NCI-H2227 (cell line): ENCODE measurements around the gene C1D.

Experiments used
- DNase-seq: peaks from one replicate; lab custom pipeline; 2025; ENCODE audit not compliant: unreplicated experiment; lab: John Stamatoyannopoulos, UW

The C1D gene, protein sequence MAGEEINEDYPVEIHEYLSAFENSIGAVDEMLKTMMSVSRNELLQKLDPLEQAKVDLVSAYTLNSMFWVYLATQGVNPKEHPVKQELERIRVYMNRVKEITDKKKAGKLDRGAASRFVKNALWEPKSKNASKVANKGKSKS

GRCh38 chr2:68062680-68063387 lies at the start of gene C1D:
Gene C1D (minus strand): TSS chr2:68063004. CDS start chr2:68047310, 15,694 bp downstream.
- DNase-seq, result peak; percentile 96

DNA sequence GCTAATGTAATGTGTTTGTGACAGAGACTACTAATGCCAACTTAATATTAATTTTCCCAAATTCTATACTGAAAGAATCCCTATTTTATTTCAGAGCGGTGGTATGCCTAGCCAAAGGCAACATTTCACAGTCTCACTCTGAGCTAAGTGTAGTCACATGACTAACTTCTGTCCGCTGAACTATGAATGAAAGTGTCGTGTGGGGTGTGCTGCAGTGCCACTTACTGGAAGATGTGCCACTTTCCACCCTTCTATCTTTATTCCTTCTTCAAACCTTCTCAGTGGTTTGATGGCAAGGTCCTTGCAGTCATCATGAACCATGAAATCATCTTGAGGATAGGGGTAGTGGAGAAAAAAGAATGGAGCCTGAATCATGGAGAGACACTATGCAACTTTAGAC lies 47.3 kb upstream of the C1D start:
- peak; percentile 8 for DNase-seq

- DNase-seq, result no peak
Measured at GRCh38 chr2:68108120-68108519, 45.3 kb upstream of the C1D start.

DNA sequence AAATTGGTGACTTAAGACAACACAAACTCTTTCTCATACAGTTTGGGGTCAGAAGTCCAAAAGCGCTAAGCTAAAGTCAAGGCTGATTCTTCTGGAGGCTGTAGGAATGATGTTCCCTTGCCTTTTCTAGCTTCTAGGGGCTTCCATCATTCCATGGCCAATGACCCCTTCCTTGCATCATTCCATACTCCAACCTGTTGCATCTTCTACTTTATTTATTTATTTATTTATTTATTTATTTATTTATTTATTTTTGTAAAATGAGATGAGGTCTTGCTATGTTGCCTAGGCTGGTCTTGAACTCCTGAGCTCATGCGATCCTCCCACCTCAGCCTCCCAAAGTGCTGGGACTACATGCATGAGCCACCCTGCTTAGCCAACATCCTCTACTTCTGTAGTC lies 44.7 kb upstream of the C1D start:
- DNase-seq, result no peak

- DNase-seq, result no peak
Measured at GRCh38 chr2:68104111-68104835, 41.5 kb upstream of the C1D start.

GRCh38 chr2:68103709-68104055 lies 40.9 kb upstream of the C1D start:
- no peak for DNase-seq

DNA sequence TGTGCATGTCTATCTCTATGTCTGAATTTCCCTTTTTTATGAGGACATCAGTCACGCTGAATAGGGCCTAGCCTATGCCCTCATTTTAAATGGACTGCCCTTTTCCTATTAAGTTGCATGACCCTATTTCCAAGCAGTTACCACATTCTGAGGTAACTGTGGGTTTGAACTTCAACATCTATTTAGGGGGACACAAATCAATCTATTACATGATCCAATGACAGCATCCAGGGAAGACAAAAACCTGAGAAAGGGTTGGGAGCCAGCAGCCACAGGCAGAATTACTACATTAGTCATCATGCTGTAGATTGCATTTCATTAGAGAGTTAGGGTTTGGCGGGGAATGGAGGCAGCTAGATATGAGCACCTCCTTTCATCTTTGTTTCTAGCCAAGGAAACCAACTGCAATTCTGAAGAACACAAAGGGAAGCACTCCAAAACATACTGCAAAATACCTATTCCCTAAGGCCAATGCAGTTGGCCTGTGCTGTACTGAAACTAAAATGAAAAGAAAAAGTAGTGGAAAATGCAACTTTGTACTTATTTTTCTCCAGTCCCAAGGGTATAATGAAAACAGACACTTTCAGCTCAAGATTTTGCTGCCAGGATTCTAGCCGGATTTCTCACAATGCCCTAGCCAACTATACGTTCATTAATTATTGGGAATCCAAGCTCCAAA lies 40.4 kb upstream of the C1D start:
- DNase-seq, result peak; percentile 17

- DNase-seq, result no peak
Measured at GRCh38 chr2:68100189-68100588, 37.4 kb upstream of the C1D start.

GRCh38 chr2:68099260-68099659 lies 36.5 kb upstream of the C1D start:
- no peak for DNase-seq

DNA sequence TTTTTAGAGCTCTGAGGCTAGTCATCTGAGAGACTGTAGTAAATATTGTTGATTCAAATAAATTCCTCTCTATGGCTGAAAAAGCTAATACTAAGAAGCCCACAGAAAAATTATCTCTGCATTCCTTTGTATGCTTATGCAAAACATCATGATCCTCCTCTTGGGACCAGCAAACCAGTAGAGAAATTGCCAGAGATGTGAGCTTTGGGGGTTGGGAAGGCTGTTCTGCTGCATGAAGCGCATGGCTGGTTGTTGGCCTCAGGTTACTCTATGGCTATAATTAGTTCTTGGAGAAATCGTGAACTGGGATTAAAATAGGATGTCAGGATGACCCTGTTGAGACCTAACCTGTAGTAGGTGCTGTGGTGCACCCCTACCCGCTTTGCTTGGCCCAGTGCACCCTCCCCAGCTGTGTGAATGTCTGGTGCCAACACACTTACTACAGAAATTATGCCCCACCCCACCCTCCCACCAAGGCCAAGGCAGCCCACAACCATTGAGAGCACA lies 35.5 kb upstream of the C1D start:
- no peak for DNase-seq

DNA sequence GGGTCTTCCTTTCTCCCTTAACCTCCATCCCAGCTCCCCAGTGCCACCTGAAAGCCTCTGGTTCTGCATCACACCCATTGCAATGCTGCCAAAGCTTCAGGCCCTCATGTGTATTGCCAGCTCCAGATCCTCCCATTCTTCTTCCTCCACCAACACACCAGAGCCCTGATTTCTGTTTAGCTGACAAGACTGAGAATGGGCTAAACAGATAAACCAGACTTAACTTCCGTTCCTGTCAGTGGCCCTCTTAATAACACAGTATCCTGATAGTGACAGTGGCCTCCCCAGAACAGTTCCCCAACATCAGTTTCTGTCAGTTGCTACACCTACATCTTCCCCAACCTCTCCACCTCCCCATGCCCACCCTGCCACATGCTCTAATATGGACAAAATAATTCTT lies 31.3 kb upstream of the C1D start:
- no peak for DNase-seq

- no peak for DNase-seq
Measured at GRCh38 chr2:68093634-68094033, 30.8 kb upstream of the C1D start.

GRCh38 chr2:68091439-68092034 lies 28.7 kb upstream of the C1D start:
- no peak for DNase-seq

GRCh38 chr2:68089961-68090360 lies 27.2 kb upstream of the C1D start:
- DNase-seq, result no peak

- no peak for DNase-seq
Measured at GRCh38 chr2:68088940-68089339, 26.1 kb upstream of the C1D start.

DNA sequence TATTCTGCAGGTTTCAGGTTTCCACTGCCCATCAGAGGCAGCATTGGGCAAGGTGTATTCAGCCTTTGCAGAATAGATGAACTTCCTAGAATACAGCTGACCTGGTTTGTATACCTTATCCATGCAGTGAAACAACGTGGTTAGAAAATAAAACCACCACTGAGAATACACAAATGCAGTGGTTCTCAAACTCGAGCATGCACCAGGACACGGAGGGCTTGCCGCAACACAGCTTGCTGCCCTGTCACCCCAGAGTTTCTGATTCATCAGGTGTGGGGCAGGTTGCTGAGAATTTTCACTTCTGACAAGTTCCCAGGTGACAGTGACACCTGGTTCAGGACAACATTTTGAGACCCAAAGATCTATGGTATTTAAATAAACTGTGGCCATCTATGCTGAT lies 23.4 kb upstream of the C1D start:
- no peak for DNase-seq

DNA sequence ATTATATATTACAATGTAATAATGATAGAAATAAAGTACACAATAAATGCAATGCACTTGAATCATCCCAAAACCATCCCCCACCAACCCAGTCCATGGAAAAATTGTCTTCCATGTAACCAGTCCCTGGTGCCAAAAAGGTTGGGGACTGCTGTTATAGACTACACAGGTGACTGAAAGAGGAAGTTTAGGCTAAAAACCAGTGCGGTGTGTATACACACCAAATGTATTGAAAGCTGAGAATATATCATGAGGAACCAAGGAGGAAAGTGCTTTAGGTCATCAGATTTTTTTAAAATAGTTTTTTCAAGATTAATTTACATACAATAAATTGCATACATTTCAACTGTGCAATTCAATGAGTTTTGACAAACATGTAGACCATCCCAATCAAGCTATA lies 20.5 kb upstream of the C1D start:
- DNase-seq, result no peak

GRCh38 chr2:68074050-68074449 lies 11.2 kb upstream of the C1D start:
- no peak for DNase-seq

DNA sequence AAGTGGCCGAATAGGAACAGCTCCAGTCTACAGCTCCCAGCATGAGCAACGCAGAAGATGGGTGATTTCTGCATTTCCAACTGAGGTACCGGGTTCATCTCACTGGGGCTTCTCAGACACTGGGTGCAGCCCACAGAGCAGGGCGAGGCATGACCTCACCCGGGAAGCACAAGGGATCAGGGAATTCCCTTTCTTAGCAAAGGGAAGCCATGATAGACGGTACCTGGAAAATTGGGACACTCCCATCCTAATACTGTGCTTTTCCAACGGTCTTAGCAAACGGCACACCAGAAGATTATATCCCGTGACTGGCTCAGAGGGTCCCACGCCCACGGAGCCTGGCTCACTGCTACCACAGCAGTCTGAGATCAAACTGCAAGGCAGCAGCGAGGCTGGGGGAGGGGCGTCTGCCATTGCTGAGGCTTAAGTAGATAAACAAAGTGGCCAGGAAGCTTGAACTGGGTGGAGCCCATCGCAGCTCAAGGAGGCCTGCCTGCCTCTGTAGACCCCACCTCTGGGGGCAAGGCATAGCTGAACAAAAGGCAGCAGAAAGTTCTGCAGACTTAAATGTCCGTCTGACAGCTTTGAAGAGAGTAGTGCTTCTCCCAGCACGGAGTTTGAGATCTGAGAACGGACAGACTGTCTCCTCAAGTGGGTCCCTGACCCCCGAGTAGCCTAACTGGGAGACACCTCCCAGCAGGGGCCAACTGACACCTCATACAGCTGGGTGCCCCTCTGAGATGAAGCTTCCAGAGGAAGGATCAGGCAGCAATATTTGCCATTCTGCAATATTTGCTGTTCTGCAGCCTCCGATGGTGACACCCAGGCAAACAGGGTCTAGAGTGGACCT lies 1.2 kb upstream of the C1D start:
- peak; percentile 48 for DNase-seq

- no peak for DNase-seq
Measured at GRCh38 chr2:68060652-68061051, 2.2 kb downstream of the C1D start.
